Ishikawa (cell line): ENCODE measurements around the gene SOS2.

Experiments
- CEBPB ChIP-seq: IDR thresholded peaks from 2 replicates; pipeline ENCODE4 v1.6.1; 2012
- CREB1 ChIP-seq: IDR thresholded peaks from 2 replicates; pipeline ENCODE4 v1.6.1; 2012; ENCODE audit warnings: low read depth
- EGR1 ChIP-seq: IDR thresholded peaks from 2 replicates; pipeline ENCODE4 v1.6.1; 2012
- EP300 ChIP-seq: IDR thresholded peaks from 2 replicates; pipeline ENCODE4 v1.6.1; 2012; ENCODE audit warnings: borderline replicate concordance
- FOXM1 ChIP-seq: IDR thresholded peaks from 2 replicates; pipeline ENCODE4 v1.6.1; 2012; ENCODE audit warnings: low read depth, borderline replicate concordance
- MAX ChIP-seq: IDR thresholded peaks from 2 replicates; pipeline ENCODE4 v1.6.1; 2012
- NFIC ChIP-seq: IDR thresholded peaks from 2 replicates; pipeline ENCODE4 v1.6.1; 2012
- RAD21 ChIP-seq: IDR thresholded peaks from 2 replicates; pipeline ENCODE4 v1.6.1; 2012; ENCODE audit warnings: low read depth
- REST ChIP-seq: IDR thresholded peaks from 2 replicates; pipeline ENCODE4 v1.6.1; 2012; ENCODE audit warnings: low read depth, mild to moderate bottlenecking
- TAF1 ChIP-seq: IDR thresholded peaks from 2 replicates; pipeline ENCODE4 v1.6.1; 2012; ENCODE audit warnings: low read depth, mild to moderate bottlenecking
- TCF12 ChIP-seq: IDR thresholded peaks from 2 replicates; pipeline ENCODE4 v1.6.1; 2012; ENCODE audit warnings: low read depth
- TEAD4 ChIP-seq: IDR thresholded peaks from 2 replicates; pipeline ENCODE4 v1.6.1; 2012
- USF1 ChIP-seq: IDR thresholded peaks from 2 replicates; pipeline ENCODE4 v1.6.1; 2012
- YY1 ChIP-seq: IDR thresholded peaks from 2 replicates; pipeline ENCODE4 v1.6.1; 2012; ENCODE audit warnings: low read depth
- ZBTB7A ChIP-seq: IDR thresholded peaks from 2 replicates; pipeline ENCODE4 v1.6.1; 2012; ENCODE audit warnings: low read depth

SOS2 gene

GRCh38 chr14:50231475-50232275 is at the start of gene SOS2:
Gene SOS2, minus strand, starts transcription at chr14:50231578. Its CDS starts 295 bp downstream, at chr14:50231283.
- TF ChIP-seq NFIC (no peak), YY1 (no peak; the same call in 1 of the 2 replicates), ZBTB7A (peak; percentile 74; the same call in 1 of the 2 replicates), CREB1 (no peak), RAD21 (no peak), TAF1 (peak; percentile 38; the same call in 1 of the 2 replicates), REST (no peak), CEBPB (no peak), TCF12 (peak; percentile 13; the same call in 1 of the 2 replicates), EP300 (peak; percentile 16; the same call in 1 of the 2 replicates), FOXM1 (no peak)

GRCh38 chr14:50272498-50272897 is 41.1 kb upstream of the SOS2 start:
- TF ChIP-seq REST, result no peak
- no peak for TF ChIP-seq USF1
- no peak for TF ChIP-seq TCF12
- TF ChIP-seq TEAD4, result no peak
- no peak for TF ChIP-seq CEBPB
- no peak for TF ChIP-seq NFIC
- no peak for TF ChIP-seq EGR1
- no peak for TF ChIP-seq TAF1
- no peak for TF ChIP-seq CREB1

GRCh38 chr14:50270932-50271331 is 39.6 kb upstream of the SOS2 start:
- TF ChIP-seq RAD21 (no peak), CEBPB (no peak), EP300 (no peak), USF1 (no peak), NFIC (no peak), FOXM1 (no peak), CREB1 (no peak), TAF1 (no peak), TCF12 (no peak), YY1 (no peak), MAX (no peak), REST (no peak)

GRCh38 chr14:50265029-50265428 is 33.7 kb upstream of the SOS2 start:
- no peak for TF ChIP-seq EGR1
- TF ChIP-seq MAX, result no peak
- TF ChIP-seq USF1, result no peak
- TF ChIP-seq FOXM1, result no peak
- no peak for TF ChIP-seq RAD21
- TF ChIP-seq TCF12, result no peak
- no peak for TF ChIP-seq YY1
